ENCODE measurements around the gene VSTM2B.

The VSTM2B gene

GRCh38 chr19:29563486-29564101 is 37.8 kb downstream of the VSTM2B start:
- DNase-seq (ENCODE audit: low read depth in 1 of 2, low spot score in 1 of 2) = no peak

GRCh38 chr19:29564574-29565005 is 38.8 kb downstream of the VSTM2B start:
- no peak for DNase-seq (ENCODE audit: low read depth in 1 of 2, low spot score in 1 of 2)

GRCh38 chr19:29565171-29565570 is 39.4 kb downstream of the VSTM2B start:
- DNase-seq (ENCODE audit: low read depth in 1 of 2, low spot score in 1 of 2) = no peak

GRCh38 chr19:29566496-29567054 is 40.8 kb downstream of the VSTM2B start:
- no peak for DNase-seq (ENCODE audit: low read depth in 1 of 2, low spot score in 1 of 2)

GRCh38 chr19:29567366-29567915 is 41.6 kb downstream of the VSTM2B start:
- no peak for DNase-seq (ENCODE audit: low read depth in 1 of 2, low spot score in 1 of 2)

- no peak for DNase-seq (ENCODE audit: low read depth in 1 of 2, low spot score in 1 of 2)
Measured at GRCh38 chr19:29568036-29569025, 42.5 kb downstream of the VSTM2B start.

GRCh38 chr19:29569038-29569911 is 43.5 kb downstream of the VSTM2B start:
- DNase-seq (ENCODE audit: low read depth in 1 of 2, low spot score in 1 of 2) = no peak

GRCh38 chr19:29571181-29571580 is 45.4 kb downstream of the VSTM2B start:
- DNase-seq (ENCODE audit: low read depth in 1 of 2, low spot score in 1 of 2) = no peak

GRCh38 chr19:29573486-29573885 is 47.7 kb downstream of the VSTM2B start:
- no peak for DNase-seq (ENCODE audit: low read depth in 1 of 2, low spot score in 1 of 2)

- DNase-seq (ENCODE audit: low read depth in 1 of 2, low spot score in 1 of 2) = no peak
Measured at GRCh38 chr19:29574510-29574909, 48.7 kb downstream of the VSTM2B start.

- DNase-seq (ENCODE audit: low read depth in 1 of 2, low spot score in 1 of 2) = no peak
Measured at GRCh38 chr19:29576046-29576606, 50.3 kb downstream of the VSTM2B start.

- no peak for DNase-seq (ENCODE audit: low read depth in 1 of 2, low spot score in 1 of 2)
Measured at GRCh38 chr19:29576761-29577648, 51.2 kb downstream of the VSTM2B start.

- DNase-seq (ENCODE audit: low read depth in 1 of 2, low spot score in 1 of 2) = no peak
Measured at GRCh38 chr19:29577649-29577963, 51.8 kb downstream of the VSTM2B start.

- no peak for DNase-seq (ENCODE audit: low read depth in 1 of 2, low spot score in 1 of 2)
Measured at GRCh38 chr19:29578349-29578748, 52.6 kb downstream of the VSTM2B start.

GRCh38 chr19:29579308-29579910 is 53.6 kb downstream of the VSTM2B start:
- DNase-seq (ENCODE audit: low read depth in 1 of 2, low spot score in 1 of 2) = no peak

- no peak for DNase-seq (ENCODE audit: low read depth in 1 of 2, low spot score in 1 of 2)
Measured at GRCh38 chr19:29581398-29581797, 55.6 kb downstream of the VSTM2B start.

GRCh38 chr19:29583196-29583999 is 57.6 kb downstream of the VSTM2B start:
- no peak for DNase-seq (ENCODE audit: low read depth in 1 of 2, low spot score in 1 of 2)

GRCh38 chr19:29586401-29586800 is 60.6 kb downstream of the VSTM2B start:
- no peak for DNase-seq (ENCODE audit: low read depth in 1 of 2, low spot score in 1 of 2)
